ENCODE data around the gene RADIL.
A peak's percentile ranks its signal among the peaks of the same experiment; 100 is the strongest.
"Not testable (repeated sequence)": the region's sequence is repeated elsewhere in the genome, so short reads cannot be mapped to it uniquely, and the experiment has no call there.

RADIL gene

DNA sequence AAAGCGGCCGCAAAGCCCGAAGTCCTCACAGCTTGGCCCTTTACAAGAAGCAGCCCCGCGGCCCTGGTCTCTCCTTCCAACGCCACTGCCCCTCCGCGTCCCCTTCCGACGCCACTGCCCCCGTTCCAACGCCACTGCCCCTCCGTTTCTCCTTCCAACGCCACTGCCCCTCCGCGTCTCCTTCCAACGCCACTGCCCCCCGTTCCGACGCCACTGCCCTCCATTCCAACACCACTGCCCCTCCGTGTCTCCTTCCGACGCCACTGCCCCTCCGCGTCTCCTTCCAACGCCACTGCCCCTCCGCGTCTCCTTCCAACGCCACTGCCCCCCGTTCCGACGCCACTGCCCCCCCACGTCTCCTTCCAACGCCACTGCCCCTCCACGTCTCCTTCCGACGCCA is 75.0 kb downstream of the RADIL start:
- DNase-seq (ENCODE audit: low spot score) = no peak

DNA sequence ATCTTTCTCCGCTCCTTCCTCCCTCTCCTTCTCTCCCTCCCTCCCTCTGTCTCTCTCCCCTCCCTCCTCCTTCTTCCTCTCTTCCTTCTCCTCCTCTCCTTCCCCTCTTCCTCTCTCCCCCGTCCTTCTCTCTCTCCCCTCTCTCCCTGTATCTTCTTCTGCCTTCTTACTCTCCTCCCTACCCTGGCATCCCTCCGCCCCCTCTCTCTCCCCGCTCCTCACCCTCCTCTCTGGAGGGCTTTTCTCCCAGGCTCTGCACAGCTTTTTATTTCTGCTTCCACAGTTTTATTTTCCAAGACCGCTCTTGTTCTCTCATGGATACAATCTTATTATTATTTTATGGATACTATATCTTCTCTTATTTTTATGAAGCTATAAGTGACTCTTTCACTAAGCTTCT is 75.5 kb downstream of the RADIL start:
- no peak for DNase-seq (ENCODE audit: low spot score)

DNA sequence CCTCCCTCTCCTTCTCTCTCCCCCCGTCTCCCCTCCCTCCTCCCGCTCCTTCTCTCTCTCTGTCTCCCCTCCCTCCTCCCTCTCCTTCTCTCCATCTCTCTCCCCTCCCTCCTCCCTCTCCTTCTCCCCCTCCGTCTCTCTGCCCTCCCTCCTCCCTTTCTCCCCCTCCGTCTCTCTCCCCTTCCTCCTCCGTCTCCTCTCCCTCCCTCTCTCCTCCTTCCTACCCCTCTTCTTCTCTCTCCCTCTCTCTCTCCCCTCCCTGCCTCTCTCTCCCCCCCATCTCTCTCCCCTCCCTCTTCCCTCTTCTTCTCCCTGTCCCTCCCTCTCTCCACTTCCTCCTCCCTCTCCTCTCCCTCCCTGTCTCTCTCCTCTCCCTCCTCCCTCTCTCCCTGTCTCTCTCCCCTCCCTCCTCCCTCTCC is 75.9 kb downstream of the RADIL start:
- DNase-seq (ENCODE audit: low spot score) = no peak

DNA sequence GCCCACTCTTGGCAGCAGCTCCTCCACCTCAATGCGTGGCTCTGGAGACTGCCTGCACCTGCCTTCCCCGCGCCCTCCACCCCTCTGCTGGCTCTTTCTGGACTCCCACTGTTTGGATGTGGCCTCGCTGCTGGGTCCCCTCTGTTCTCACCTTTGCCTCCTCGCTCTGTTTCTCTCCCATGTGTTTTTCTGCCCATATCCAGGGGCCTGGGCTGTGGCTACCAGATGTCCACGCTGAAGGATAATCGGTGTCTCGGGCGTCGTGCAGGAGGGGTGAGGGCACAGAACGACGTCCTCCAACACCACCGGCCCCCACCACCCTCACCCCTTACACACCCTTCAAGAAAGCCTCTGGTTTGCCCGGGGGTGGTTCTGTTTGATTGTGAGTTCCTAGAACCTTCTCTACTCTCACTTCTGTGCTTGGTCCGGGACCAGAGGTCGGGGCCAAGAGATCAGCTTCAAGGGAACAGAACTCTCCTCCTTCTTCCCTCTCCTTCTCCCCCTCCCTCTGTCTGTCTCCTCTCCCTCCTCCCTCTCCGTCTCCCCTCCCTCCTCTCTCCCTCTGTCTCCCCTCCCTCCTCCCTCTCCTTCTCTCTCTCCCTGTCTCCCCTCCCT is 76.4 kb downstream of the RADIL start:
- no peak for DNase-seq (ENCODE audit: low spot score)

DNA sequence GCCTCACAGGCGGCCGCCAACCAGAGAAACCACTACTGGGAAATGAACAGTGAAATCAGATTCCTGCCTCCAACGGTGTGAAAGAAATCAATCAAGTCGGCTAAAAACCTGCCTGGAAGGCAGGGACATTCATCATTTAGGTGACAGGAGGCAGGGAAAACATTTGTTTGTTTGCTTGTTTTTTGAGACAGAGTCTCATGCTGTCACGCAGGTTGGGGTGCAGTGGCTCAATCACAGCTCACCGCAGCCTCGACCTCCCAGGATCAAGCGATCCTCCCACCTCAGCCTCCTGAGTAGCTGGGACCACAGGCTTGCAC is 77.6 kb downstream of the RADIL start:
- no peak for DNase-seq (ENCODE audit: low spot score)

DNA sequence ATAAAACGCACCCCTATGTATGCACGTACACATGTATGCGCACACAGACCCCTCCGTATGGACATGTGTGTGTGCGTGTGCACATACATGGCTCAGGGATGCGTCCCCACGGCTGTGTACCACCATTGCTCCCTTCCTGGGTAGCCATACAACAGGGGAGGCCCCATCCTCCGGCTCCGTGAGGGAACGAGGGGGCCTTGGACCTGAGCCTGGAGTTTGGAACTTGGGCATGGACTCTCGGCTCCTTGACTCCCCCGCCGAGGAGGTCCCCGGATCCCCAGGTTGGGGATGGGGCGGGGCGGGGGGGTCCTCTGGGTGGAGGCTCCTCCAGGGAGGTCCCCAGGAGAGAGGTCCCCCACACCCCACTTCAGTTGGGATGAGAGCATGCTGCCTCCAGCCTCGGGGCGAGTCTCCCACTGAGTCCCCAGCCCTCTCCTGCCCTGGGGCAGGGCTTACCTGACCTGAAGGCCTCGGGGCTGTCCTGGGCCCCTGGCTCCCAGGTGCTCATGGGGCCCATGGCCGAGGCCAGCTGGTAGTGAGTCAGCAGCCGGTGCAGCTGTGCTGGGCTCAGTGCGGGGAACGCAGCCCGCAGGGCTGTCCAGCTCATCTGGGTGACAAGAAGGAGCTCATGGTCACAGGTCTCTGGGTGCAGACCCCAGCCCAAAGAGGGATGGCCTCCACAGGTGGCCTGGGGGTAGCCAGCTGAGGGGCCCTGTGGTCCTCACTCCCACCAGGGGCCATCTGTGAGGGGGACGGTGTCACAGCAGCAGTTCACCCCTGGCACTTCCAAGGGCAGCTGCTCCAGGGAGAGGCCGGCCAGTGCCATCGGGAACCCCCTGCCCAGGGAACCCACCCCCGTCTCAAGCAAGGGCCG is 78.2 kb downstream of the RADIL start:
- no peak for DNase-seq (ENCODE audit: low spot score)

DNA sequence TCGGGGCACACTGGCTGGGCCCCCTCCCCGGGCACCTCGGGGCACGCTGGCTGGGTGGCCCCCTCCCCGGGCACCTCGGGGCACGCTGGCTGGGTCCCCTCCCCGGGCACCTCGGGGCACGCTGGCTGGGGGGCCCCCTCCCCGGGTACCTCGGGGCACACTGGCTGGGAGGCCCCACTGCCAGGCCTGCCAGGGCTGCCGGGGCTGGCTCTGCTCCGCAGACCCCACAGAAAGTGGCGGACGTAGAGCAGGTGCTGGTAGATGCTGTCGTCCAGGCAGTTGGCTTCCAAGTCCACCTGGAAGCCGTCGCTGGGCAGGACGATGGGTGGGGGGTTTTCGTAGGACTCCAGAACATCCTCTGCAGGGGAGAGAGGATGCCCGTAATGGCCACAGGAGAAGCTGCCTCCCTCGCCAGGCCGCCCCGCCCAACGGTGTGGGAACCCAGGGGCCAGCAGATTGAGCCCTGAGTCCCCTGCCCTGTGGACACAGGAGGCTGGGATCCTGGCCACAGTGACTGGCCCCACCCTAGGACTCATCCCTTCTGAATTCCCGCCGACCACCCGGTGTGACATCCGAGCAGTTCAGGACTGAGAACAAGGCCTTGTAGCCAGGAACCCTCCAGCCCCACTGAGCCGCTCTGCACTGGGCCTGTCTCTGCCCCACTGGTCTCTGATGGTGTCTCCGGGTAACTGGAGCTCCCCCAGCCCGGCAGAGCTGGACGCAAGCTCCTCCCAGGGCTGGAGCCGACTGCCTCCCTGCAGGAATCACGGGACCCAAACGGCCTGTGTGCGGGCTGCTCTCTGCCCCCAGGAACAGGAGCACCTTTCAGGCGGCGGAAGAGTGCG is 79.9 kb downstream of the RADIL start:
- no peak for DNase-seq (ENCODE audit: low spot score)

DNA sequence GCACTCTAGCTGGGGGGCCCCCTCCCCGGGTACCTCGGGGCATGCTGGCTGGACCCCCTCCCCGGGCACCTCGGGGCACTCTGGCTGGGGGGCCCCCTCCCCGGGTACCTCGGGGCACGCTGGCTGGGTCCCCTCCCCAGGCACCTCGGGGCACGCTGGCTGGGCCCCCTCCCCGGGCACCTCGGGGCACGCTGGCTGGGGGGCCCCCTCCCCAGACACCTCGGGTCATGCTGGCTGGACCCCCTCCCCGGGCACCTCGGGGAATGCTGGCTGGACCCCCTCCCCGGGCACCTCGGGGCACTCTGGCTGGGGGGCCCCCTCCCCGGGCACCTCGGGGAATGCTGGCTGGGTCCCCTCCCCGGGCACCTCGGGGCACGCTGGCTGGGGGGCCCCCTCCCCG is 80.9 kb downstream of the RADIL start:
- not testable (repeated sequence) for DNase-seq (ENCODE audit: low spot score)

DNA sequence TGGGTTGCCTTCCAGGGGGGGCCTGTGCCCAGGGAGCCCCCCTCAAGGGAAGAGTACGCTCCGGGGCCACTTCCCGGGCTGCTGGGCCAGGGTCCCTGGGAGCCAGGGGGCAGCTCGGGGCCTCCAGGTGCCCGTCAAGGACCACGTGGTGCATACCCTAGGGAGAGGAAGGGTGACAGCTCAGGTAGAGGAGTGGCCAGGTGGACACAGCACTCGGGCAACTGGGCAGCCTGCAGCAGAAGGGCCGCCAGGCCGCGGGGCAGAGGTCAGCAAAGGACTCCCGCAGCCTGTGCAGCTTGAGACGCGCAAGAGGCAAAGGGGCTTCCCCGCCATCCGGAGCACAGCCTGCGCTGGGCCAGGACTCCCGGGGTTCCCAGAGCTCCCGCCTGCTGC is 81.7 kb downstream of the RADIL start:
- DNase-seq (ENCODE audit: low spot score) = no peak

DNA sequence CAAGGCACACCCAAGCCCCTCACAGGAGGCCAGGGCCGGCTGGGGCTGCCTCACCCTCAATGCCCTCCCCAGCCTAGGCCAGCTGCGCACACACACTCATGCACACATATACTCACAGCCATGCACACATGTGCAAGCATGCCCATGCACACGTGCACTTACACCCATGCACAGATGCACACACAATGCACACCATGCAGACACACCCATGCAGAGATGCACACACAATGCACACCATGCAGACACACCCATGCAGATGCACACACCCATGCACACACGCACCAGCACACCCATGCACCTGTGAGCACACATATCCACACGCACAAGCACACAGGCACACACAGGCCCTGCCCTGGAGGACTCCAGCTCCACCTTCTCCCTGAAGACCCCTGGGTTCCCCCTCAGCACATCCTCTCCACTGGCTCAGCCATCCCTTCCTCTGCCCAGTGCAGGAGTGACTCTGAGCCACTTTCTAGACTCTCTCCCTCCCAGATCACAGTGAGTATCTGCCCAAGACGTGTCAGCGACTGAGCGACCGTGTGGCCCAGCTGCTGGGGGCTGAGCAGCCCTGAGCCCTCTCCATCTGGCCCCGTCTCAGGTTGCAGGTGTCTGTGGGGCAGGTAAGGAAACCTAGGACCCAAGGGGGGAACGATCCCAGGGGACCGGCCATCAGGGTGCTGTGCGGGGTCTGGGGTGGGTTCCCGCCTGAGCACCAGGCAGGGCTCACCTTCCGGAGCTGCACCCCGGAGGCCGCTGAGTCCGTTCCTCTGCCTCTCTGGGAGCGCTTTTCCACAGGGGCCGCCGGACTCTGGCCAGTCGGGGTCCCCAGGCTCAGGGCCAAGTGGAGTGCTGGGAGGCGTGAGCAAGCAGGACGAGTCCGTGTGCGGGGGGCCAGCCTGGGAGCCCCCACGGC is 82.3 kb downstream of the RADIL start:
- DNase-seq (ENCODE audit: low spot score) = no peak

DNA sequence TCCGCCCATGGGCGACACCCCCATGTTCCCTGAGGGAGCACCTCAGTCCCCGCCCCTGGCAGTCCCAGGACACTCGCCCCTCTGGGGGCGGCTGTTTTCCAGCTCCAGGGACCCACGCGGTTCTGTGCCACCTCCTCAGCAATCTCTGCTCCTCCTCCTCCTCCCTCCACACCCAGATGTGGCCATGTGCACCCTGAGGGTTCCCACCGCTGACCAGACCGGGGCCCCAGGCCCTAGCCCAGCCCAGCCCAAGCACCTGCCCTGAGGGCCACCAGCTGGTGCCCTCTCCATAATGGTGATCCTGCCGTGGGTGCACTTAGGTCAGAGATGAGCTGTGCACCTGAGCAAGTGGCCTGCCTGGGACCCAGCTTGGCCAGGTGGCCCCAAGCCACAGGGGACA is 83.0 kb downstream of the RADIL start:
- DNase-seq (ENCODE audit: low spot score) = no peak

DNA sequence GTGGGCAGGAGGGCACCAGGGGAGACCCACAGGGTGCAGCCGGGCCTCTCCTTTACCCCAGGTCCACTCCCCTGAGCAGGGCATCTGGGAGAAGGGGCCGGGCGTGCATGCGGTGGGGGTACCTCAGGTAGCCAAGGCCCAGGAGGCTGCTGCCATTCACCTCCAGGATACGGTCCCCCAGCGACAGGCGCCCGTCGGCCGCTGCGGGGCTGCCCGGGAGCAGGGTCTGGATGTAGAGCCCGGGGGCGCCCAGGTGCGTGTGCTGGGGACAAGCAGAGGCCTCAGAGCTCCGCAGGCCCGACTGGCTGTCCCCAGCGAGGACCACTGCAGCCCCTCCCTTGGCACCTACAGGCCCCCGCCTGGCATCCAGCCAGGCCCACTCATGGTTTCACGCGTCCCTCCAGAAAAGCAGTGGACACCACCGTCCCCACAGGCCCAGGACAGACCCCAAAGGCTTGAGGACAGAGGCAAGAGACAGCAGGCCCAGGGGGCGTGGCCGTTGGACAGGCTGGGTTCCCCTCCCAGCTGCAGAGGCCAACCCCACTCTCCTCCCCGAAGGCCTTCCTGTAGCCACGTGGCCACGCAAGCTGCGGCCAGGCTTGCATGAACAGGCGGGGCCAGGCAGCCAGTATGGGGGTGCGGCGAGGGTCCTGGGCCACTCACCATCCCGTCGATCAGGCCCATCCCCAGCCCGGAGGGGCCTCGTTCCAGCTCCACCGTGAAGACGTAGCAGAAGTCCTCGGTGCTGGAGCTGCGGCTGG is 83.8 kb downstream of the RADIL start:
- DNase-seq (ENCODE audit: low spot score) = peak; percentile 51

DNA sequence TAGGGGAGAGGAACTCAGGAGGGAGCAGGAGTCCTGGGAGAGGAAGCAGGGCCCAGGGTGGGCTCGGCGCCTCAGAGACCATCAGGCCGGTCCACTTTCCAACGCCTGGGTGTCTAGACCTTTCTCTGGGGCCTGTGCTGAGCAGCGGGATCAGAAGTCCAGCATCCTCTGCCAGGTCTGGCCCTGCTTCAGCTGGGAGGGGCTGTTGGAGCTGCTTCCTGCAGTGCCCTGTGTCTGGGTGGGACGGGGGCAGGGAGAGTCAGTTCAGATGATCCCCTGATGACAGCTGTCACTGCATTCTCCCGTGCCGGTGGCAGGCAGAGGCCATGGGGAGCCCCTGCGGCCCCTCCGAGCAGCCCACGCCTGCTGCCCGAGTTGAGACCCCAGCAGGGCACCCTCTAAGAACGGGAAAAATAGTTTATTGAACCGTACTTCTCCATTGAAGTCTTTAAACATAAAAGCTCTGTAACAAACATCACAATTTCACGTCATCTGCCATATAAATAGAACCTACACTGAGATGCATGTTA is 84.7 kb downstream of the RADIL start:
- DNase-seq (ENCODE audit: low spot score) = no peak

DNA sequence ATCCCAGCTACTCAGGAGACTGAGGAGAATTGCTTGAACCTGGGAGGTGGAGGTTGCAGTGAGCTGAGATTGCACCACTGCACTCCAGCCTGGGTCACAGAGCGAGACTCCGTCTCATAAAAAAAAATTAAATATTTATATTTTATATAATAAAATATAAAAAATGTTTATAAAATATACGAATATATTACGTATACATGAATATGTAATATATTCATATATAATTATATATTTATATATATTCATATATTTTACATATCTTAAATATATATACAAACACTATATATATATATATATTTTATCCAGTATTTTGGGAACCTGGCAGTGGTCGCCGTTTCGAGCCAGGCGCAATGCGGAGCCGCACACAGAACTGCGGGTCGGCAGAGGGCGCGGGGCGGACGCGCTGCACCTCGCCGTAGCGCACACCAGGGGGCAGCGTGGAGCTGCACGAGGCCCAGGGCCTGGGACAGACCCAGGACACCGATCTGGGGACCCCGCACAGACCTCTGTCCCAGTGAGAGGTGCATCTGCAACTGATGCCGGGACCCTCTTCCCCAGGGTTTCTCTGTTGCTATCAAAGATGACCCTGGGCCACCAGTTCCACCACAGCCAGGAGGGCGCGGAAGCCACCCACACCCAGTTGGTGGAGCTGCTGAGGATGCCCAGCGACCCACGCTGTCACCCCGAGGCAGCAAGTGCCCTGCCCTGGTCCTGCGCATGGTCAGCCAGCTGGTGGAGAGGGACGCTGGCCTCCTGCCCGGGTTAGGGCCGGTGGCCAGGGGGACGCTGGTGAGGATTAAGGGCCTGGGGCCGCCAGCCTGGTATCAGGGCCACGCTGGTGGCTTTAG is 85.4 kb downstream of the RADIL start:
- DNase-seq (ENCODE audit: low spot score) = peak; percentile 87

DNA sequence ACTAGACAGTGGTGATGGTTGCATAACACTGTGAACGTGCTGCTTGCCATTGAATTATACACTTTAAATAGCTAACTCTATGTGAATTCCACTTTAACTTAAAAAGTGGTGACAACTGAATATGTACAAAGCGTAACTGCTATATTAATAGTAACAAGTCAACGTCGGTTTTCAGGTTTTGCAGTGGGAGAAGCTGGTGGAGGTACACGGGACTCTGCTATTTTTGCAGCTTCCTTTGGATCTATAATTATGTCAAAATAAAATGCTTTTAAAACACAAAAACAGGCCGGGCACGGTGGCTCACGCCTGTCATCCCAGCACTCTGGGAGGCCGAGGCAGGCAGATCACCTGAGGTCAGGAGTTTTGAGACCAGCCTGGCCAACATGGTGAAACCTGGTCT is 87.1 kb downstream of the RADIL start:
- no peak for DNase-seq (ENCODE audit: low spot score)

DNA sequence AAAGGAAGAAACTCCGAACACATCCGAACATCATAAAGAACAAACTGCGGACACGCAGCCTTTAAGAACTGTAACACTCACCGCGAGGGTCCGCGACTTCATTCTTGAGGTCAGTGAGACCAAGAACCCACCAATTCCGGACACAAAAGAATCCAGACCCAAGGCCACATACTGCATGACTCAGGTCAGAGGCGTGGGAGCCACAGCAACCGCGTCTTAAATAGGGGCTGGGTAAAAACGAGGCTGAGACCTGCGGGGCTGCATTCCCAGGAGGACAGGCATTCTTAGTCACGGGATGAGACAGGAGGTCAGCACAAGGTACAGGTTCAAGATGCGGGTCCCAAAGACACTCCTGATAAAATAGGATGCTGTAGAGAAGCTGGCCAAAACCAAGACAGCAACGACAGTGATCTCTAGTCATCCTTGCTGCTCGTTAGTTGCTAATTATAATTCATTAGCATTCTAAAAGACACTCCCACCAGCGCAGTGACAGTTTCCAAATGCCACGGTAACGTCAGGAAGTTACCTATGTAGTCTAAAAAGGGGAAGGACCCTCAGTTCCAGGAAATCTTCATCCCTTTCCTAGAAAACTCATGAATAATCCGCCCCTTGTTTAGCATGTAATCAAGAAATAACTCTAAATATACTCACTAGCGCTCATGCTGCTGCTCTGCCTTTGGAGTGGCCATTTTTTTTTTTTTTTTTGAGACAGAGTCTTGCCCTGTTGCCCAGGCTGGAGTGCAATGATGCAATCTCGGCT is 88.7 kb downstream of the RADIL start:
- DNase-seq (ENCODE audit: low spot score) = no peak

DNA sequence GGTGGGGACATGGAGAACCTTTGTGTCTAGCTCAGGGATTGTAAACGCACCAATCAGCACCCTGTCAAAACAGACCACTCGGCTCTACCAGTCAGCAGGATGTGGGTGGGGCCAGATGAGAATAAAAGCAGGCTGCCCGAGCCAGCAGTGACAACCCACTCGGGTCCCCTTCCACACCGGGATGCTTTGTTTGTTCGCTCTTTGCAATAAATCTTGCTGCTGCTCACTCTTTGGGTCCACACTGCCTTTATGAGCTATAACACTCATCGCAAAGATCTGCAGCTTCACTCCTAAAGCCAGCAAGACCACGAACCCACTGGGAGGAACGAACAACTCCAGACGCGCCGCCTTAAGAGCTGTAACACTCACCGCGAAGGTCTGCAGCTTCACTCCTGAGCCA is 89.3 kb downstream of the RADIL start:
- not testable (repeated sequence) for DNase-seq (ENCODE audit: low spot score)

DNA sequence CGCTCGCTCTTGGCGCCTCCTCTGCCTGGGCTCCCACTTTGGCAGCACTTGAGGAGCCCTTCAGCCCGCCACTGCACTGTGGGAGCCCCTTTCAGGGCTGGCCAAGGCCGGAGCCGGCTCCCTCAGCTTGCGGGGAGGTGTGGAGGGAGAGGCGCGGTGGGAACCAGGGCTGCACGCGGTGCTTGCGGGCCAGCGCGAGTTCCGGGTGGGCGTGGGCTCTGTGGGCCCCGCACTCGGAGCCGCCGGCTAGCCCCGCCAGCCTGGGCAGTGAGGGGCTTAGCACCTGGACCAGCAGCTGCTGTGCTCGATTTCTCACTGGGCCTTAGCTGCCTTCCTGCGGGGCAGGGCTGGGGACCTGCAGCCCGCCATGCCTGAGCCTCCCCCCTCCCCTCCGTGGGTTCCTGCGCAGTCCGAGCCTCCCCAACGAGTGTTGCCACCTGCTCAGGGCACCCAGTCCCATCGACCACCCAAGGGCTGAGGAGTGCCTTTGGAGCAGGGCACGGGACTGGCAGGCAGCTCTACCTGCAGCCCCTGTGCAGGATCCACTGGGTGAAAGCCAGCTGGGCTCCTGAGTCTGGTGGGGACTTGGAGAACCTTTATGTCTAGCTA is 90.0 kb downstream of the RADIL start:
- DNase-seq (ENCODE audit: low spot score) = not testable (repeated sequence)
